H54 (cell line): ENCODE results near the gene APBA2.

Source experiments
- DNase-seq: peaks from one replicate; pipeline ENCODE4 v3.0.0; 2011; ENCODE audit warnings: low spot score, mixed read lengths; ENCODE audit not compliant: insufficient read length
- FAIRE-seq: peaks from 3 replicates; lab custom pipeline; 2011; peaks lifted over from hg19 to GRCh38; lab: Jason Lieb, UNC
- POLR2A ChIP-seq: IDR thresholded peaks from 2 replicates; pipeline ENCODE4 v1.6.1; 2011; ENCODE audit warnings: low read depth, mild to moderate bottlenecking, low read length

APBA2 gene

DNA sequence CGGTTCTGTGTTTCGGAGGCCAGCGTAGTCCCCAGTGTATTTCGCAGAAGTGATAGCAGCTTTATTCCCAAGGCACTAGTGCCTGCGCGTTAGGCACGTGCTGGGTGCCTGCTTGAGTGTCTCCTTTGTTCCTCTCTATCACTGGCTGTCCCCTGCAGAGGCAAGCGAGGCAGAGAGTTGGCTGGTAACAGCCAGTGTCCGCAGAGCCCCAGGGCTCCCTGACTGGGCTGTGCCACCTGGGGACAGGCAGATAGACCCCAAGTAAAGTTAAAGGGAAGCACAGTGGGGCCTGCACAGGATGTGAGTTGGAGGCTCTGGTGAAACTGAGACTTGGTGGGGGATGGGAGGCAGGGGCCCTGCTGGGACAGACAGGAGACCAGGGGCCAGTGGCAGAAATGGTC, 50.7 kb downstream of the APBA2 start:
- DNase-seq (no peak), FAIRE-seq (no peak)
- no peak for TF ChIP-seq POLR2A

DNA sequence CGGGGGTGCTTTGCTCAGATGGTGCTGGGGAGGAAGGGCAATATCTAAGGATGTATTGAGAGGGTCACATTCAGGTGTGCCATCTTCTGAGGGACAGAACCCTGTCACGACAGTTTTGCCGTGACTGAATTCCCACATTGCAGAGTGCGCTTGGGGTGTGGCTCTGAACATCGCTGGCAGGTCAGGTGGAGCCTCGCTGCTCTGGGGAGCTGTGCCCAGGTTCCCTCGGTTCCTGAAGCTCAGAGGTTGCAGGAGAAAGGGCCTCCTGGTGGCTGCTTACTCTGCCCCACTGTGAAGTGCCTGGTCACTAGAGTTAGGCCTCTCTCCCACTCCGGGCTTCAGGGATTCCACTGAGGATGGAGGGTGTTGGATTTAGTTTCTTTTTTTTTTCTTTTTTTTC, 51.5 kb downstream of the APBA2 start:
- TF ChIP-seq POLR2A, result no peak
- FAIRE-seq (no peak), DNase-seq (no peak)

DNA sequence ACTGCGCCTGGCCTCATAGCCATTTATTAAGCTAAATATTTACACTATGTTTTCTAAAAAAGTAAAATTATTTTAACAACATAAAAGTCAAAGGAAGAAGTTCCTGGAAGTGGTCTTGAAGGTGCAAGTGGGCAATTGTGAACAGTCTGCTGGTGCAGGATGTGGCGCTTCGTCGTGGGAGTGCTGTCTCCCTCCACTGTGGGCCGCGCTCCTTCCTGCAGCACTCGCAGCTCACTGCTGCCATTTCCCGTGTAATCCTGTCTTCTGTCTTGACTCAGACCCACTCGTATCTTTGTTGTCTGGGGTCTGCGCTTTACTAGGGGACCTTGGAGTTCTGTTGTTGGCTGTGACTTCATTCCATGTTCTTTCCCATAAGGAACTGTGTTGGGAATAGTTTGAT, 56.3 kb downstream of the APBA2 start:
- FAIRE-seq (no peak), DNase-seq (no peak)
- no peak for TF ChIP-seq POLR2A

DNA sequence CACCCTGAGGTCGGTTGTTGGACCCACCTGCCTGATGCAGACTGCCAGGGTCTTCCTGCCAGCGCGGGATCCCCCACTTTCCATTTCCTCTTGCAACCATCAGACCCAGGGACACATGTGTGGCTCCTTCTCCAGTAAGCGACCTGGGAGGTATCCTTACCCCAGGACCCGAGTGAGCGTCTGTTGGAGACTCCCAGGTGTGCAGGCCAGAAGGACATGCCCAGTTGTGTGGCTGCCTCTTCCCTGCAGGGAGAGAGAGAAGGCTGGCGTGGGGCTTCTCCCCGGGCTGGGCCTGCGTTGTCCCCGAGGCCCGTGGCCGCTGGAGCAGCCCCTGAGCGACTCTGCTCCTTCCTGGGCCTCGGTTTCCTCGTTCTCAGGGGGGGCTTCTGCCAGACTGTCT, 56.8 kb downstream of the APBA2 start:
- no peak for TF ChIP-seq POLR2A
- FAIRE-seq (no peak), DNase-seq (no peak)

DNA sequence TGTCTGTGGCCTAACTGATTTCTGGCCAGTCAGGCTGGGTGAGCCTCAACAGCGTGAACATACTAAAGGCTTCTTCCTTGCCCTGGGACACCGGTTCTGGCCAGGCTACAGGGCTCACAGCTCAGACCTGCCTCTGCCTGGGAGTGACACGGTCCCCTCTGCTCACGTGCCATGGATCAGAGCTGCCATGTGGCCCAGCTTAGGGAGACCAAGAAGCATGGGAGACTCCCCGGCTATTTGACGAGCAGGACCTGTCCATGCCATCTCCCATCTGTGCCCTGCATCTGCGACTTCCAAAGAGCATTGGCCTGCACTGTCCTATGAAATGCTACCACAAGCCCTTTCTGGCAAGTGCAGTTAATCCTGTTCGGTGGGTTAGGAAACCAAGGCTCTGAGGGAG, 57.4 kb downstream of the APBA2 start:
- TF ChIP-seq POLR2A, result no peak
- FAIRE-seq, result no peak
- DNase-seq, result no peak

DNA sequence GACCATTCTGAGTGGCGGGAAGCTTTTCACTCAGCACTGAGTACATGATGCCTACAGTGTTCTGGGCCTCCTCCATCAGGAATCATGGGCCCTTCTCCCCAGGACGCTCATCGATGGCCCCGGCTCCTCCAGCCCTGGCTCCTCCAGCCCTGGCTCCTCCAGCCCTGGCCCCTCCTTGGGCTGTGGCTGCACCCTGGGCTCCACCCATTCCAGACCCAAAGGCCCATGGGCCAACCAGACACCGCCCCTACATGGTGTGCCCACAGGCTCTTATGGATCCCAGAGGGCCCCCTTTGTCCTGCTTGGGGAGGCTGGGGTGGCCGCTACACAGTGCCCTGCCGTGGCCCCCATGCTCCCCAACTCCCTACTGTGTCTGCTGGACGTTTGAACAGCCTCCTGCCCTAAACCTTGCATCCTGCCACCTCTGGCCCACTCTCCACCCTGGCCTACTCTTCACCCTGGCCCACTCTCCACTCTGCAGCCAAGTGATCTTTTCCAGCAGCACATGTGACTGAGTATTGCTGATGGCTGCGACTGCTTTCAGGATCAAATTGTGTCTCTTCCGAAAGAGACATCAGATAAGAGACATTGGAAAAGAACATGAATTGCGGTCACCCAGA, 57.9 kb downstream of the APBA2 start:
- DNase-seq (no peak), FAIRE-seq (no peak)
- no peak for TF ChIP-seq POLR2A

DNA sequence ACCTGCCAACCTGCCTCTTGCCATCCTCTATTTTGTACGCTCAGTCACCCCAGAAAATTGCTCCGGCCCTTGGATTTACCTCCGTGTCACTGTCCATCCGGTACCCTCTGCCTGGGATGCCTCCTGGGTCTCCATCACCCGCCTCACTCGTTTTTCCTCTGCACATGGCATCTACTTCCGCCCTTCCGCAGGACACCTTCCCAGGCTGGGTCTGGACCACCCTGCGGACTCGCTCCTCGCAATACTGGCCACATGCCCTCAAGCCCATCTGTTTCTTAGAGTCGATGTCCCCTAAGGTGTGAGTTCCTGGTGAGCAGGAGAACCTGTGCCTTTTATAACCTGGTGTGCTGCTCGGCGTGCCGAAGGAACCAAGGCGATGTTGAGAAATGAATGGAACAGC, 58.5 kb downstream of the APBA2 start:
- no peak for DNase-seq
- no peak for FAIRE-seq
- no peak for TF ChIP-seq POLR2A

DNA sequence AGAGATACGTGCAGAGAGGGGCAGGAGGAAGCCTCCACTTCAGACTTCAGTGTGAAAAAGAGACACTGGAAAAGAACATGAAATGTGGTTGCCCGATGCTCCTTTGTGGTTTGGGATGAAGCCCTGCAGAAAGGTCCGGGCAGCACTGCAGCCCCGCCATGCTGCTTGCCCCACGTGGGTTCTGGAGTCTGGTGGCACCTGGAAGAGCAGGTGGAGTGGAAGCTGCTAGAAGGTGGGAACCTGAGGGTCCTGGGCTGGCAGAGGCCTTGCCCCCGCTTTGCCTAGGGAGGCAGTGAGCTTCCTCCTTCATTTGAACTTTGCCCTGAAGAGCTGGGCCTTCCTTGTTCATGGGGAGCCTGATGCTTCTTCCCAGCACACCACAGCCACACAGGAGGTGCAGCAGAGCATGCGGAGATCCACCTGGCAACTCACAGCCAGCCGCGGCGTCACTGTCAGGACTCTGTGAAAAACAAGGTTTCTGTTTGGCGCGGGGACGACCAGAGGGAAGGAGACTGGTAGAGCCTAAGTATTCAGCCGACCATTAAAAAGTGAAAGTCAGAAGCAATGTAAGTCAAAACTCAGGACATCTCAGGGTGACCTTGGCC, 59.0 kb downstream of the APBA2 start:
- TF ChIP-seq POLR2A, result no peak
- FAIRE-seq, result no peak
- DNase-seq, result no peak

DNA sequence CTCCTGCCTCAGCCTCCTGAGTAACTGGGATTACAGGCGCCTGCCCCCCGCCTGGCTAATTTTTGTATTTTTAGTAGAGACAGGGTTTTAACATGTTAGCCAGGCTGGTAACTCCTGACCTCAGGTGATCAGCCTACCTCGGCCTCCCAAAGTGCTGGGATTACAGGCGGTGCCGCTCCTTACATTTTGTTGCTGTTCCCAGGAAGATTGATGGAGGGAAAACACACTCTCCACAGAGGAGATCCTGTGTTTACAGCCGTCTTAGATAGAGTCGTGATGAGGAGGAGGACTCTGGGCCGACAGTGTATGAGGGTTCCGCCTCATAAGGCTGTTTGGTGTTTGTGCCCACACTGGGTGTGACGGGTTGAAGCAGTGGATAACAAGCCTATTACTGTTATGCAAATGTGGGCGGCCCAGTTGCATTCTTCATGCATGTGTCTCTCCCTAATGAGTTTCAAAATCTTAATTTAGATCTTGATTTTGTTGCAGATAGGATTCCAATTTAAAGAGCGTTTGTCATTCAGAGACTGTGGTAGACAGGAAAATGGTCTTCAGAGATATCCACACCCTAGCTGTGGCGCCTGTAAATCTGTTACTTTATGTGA, 60.0 kb downstream of the APBA2 start:
- FAIRE-seq (no peak), DNase-seq (no peak)
- no peak for TF ChIP-seq POLR2A

DNA sequence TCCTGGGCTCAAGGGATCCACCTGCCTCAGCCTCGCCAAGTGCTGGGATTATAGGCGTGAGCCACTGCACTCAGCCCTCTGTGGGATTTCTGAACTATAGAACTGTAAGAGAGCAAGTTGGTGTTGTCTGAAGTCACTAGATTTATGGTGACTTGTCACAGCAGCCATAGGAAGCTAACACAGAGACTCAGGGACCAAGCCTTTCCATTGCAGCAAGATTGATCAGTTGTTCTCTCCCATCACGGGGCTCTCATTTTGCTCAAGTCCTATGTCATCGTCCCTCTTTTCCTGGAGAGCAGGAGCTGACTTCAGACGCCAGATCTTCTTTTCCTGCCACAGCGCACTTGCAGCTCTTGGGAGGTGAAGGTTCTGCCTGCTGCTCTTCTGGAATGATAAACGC, 61.0 kb downstream of the APBA2 start:
- DNase-seq, result no peak
- FAIRE-seq, result no peak
- TF ChIP-seq POLR2A, result no peak

DNA sequence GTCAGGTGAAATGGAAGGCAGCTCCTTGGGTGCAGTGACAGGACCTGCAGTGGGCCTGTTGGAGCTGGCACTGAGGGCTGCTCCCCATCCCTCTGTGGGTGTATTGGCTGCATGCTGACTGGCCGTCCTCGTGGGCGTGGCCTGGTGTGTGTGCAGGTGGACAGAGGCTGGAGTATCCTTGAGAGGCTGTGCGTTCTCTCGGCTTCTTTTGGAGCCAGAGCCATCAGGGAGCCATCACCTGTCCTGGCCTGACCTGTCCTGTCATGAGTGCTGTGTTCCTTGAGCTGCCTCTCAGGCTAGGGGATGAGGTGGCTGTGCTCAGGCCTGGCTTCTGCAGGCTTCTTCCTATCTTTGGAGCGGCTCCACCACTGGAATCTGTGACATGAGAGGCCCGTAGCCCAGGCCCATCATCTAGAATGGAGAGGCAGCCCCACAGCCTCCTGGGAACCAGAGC, 61.5 kb downstream of the APBA2 start:
- TF ChIP-seq POLR2A, result no peak
- FAIRE-seq (no peak), DNase-seq (no peak)

DNA sequence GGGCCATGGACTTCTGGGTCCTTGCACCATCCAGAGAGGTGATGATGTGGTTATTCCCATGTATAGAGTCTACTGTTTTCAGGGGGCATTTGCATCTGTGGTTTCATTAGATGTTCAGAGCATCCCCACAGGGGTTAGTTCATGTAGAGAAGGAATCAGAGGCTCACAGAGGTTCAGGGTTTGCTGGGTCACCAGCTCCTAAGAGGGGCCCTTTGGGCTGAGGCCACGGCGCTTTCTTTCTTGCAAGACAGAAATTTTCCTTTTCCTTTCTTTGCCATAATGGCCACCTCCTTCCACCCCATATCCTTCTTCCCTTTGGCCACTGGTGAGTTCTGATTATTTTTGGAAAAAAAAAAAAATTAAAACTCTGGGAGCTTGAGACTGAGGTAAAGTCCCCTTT, 62.3 kb downstream of the APBA2 start:
- FAIRE-seq, result no peak
- no peak for TF ChIP-seq POLR2A
- DNase-seq, result no peak

DNA sequence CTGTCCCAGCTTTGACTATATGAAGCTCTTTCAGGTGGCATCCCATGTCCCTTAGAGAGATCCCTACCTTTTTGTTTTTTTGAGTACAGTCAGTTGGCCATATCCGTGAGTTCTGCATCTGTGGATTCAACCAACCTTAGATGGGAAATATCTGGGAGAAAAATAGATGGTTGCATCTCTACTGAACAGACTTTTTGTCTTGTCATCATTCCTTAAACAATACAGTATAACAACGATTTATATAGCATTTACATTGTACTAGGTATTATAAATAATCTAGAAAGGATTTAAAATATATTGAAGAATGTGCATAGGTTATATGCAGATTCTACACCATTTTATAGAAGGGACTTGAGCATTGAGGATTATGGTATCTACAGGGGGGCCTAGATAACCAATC, 65.1 kb downstream of the APBA2 start:
- no peak for TF ChIP-seq POLR2A
- DNase-seq (no peak), FAIRE-seq (no peak)

DNA sequence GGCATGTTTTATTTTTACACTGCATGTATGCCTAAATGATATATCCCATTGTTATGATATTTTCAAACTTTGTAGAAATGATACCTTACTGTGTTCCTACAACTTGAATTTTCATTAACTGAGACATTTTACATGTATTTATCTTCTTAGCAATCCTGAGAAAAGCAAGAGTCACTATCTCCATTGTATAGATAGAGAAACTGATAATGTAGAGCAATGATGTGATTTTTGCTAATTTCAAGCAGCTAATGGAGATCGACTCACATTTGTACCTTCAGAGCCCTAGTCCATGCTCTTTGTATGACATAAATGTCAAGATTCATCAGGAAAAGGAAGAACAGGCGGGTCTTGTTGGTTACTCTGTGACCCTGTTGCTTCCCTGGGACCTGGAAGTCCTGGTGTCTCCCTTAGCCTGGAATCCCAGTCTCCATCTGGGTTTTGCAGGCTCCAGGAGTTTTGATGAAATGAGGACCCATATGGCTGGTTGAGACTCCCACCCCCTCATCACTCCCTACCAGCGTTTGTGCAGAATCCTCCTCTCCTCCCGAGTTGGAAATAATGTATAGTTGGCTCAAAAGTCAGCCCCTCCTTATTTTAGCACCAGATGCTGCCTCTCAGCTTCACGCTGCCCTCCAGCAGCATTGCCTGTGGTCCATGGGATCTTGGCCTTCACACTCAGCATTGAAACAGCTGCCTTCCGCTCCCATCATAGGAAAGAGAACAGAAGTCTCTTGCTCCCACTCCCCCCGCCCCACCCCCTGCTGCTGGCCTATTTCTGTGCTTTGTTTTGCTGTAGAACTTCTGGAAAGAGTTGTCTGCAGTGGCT, 67.1 kb downstream of the APBA2 start:
- no peak for DNase-seq
- no peak for TF ChIP-seq POLR2A
- no peak for FAIRE-seq

DNA sequence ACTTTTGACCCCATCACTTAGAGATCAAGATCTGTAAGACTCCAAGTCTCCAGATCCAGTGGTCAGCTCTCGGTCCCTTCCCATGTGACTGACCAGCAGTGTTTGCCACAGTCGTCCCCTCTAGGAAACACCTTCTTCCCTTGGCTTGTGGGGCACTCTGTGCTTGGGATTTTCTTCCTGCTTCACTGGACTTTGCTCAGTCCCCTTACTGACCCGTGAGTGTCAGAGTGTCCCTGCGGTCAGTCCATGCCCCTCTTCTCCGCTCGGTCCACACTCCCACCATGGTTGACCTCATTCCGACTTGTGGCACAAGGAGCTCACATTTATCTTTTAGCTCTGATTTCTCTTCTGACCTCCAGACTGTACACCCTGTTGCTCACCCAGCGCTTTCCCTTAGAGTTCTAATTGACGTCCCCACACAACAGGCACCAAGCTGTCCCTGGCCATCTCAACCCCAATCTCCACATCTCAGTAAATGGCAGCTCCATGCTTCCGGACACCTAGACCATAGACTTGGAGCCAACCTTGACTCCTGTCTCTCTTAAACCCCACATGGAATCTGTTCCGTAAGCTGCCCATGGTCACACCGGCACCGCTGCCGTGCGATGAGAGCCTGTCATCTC, 67.9 kb downstream of the APBA2 start:
- TF ChIP-seq POLR2A, result no peak
- DNase-seq (no peak), FAIRE-seq (no peak)
